ENCODE data around the gene TBL1X. TPM values are rescaled to one million over a fixed set of nuclear protein-coding genes. Genes with fewer than 3 reads are reported as not detected.

Gene TBL1X
- total and polyA plus RNA-seq, 2 donors (not counting 3 experiments of a cell fraction or from before 2014, with no cell fraction given) = 8.7 to 25.3 TPM

DNA sequence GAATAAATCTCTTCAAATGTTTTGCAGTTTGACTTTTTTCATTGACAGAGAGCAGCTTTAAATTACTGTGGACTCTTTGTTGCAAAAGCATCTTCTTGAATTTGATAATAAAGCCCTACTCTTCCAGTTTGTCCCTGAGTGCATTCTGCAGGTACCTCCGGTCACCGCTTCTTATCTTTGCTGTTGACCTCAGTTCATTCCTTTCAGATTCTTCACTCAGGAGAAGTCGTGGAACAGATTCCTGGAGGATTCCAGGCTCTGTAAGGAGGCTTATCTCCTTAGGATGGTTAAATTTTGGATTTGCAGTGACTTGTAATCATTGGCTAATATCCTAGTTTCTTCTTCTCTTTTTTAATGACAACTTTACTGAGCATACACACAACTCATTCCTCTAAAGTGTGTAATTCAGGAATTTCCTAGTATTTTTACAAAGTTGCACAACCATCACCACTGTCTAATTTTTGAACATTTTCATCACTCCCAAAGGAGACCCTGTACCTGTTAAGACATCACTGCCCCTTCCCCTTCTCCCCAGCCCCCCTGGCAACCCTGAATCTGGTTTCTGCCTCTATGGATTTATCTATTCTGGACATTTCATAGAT, 22.0 kb downstream of the TBL1X start:
- TF ChIP-seq POLR2A (IDR thresholded peaks at IDR 0.05; ENCODE audit: low read depth, low read length) (no peak), POLR2AphosphoS5 (IDR thresholded peaks at IDR 0.05; ENCODE audit: insufficient read depth, low read depth, low read length) (no peak), GATA2 (IDR thresholded peaks at IDR 0.05; ENCODE audit: insufficient read depth, insufficient read length, low read depth, low read length) (no peak), FOS (IDR thresholded peaks at IDR 0.05; ENCODE audit: borderline replicate concordance, insufficient read depth, low read length) (no peak), JUN (IDR thresholded peaks at IDR 0.05; ENCODE audit: borderline replicate concordance, insufficient read depth, insufficient read length, low read depth) (no peak), MYC (IDR thresholded peaks at IDR 0.05; ENCODE audit: low read depth, low read length) (no peak), EZH2 (IDR thresholded peaks at IDR 0.05; ENCODE audit: borderline replicate concordance, low read depth, low read length, severe bottlenecking) (no peak)
- TF ChIP-seq, protein P1, sequence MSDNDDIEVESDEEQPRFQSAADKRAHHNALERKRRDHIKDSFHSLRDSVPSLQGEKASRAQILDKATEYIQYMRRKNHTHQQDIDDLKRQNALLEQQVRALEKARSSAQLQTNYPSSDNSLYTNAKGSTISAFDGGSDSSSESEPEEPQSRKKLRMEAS (IDR thresholded peaks at IDR 0.05; ENCODE audit: insufficient read depth, insufficient read length) = no peak
- TF ChIP-seq, protein P2, sequence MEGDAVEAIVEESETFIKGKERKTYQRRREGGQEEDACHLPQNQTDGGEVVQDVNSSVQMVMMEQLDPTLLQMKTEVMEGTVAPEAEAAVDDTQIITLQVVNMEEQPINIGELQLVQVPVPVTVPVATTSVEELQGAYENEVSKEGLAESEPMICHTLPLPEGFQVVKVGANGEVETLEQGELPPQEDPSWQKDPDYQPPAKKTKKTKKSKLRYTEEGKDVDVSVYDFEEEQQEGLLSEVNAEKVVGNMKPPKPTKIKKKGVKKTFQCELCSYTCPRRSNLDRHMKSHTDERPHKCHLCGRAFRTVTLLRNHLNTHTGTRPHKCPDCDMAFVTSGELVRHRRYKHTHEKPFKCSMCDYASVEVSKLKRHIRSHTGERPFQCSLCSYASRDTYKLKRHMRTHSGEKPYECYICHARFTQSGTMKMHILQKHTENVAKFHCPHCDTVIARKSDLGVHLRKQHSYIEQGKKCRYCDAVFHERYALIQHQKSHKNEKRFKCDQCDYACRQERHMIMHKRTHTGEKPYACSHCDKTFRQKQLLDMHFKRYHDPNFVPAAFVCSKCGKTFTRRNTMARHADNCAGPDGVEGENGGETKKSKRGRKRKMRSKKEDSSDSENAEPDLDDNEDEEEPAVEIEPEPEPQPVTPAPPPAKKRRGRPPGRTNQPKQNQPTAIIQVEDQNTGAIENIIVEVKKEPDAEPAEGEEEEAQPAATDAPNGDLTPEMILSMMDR (IDR thresholded peaks at IDR 0.05; ENCODE audit: extremely low read depth in 1 of 2, insufficient read depth in 1 of 2, low read depth in 1 of 2, low read length in 2 of 2) = no peak
- BruUV-seq (replicated peaks) = no TSS peak
- no peak overlapping the region for H3K9ac ChIP-seq (replicated peaks; ENCODE audit: extremely low read depth, insufficient read depth, low read length)
- no peaks in the 10 kb centered on the region for H3K9me1 ChIP-seq (replicated peaks; ENCODE audit: control insufficient read depth, extremely low read depth, insufficient read depth, low read length)
- H3K27ac ChIP-seq (ENCODE audit: insufficient read depth, low read depth, low read length) = no peak overlapping the region
- CTCF ChIA-PET = no interaction called here
- H3K79me2 ChIP-seq (ENCODE audit: control insufficient read depth, insufficient read depth, low read length) = peaks cover 20% of the 10 kb centered on the region
- H4K20me1 ChIP-seq (replicated peaks; ENCODE audit: control insufficient read depth, extremely low read depth, insufficient read depth, low read length) = no peaks in the 10 kb centered on the region
- intact Hi-C loops (cut with micrococcal nuclease) = no loop called here
- POLR2A ChIA-PET = no interaction called here
- H3K27me3 ChIP-seq (ENCODE audit: control insufficient read depth in 2 of 2, insufficient read depth in 2 of 2, low read length in 2 of 2) = no peaks in the 10 kb centered on the region
- H3K9me3 ChIP-seq (replicated peaks; ENCODE audit: control insufficient read depth, insufficient read depth, low read length) = no peaks in the 10 kb centered on the region
- H3K4me3 ChIP-seq (replicated peaks in 1 of 3; ENCODE audit: insufficient read depth in 1 of 3, low read depth in 1 of 3, low read length in 3 of 3) = no peak overlapping the region
- no peak for DNase-seq (ENCODE audit: low read depth, low spot score)
- FAIRE-seq = no peak
- H3K4me2 ChIP-seq (ENCODE audit: insufficient read depth, low read length) = no peak overlapping the region
- no peak overlapping the region for H2AFZ ChIP-seq (ENCODE audit: low read depth, low read length)
- dilution Hi-C loops (cut with MboI; ENCODE audit: extremely low pct_ligation_motif_present, low sequenced_read_pairs) = no loop called here
- no peaks in the 10 kb centered on the region for H3K4me1 ChIP-seq (ENCODE audit: control insufficient read depth, extremely low read depth, insufficient read depth, low read length)
- no peaks in the 10 kb centered on the region for H3K36me3 ChIP-seq (ENCODE audit: control insufficient read depth in 2 of 2, extremely low read depth in 1 of 2, insufficient read depth in 2 of 2, low read length in 2 of 2)

Data from endothelial cell of umbilical vein (primary cell).